Loucy (cell line): ENCODE results near the gene STIM1.
"Not testable (repeated sequence)": the region's sequence is repeated elsewhere in the genome, so short reads cannot be mapped to it uniquely, and the experiment has no call there.

Experiments used
- EZH2phosphoT487 ChIP-seq: fragments of 200-600 bp; IDR thresholded peaks from 2 replicates; pipeline ENCODE4 v1.6.1; 2018; ENCODE audit warnings: antibody characterized with exemption, mild to moderate bottlenecking, moderate library complexity, borderline replicate concordance
- TF ChIP-seq, protein P1 (sequence below): fragments of 200-600 bp; sonication (generic); conservative IDR thresholded peaks from 2 replicates; pipeline ENCODE4 v1.5.1; 2014; ENCODE audit warnings: mild to moderate bottlenecking, antibody characterized with exemption, low read length

- TF ChIP-seq, protein P1, sequence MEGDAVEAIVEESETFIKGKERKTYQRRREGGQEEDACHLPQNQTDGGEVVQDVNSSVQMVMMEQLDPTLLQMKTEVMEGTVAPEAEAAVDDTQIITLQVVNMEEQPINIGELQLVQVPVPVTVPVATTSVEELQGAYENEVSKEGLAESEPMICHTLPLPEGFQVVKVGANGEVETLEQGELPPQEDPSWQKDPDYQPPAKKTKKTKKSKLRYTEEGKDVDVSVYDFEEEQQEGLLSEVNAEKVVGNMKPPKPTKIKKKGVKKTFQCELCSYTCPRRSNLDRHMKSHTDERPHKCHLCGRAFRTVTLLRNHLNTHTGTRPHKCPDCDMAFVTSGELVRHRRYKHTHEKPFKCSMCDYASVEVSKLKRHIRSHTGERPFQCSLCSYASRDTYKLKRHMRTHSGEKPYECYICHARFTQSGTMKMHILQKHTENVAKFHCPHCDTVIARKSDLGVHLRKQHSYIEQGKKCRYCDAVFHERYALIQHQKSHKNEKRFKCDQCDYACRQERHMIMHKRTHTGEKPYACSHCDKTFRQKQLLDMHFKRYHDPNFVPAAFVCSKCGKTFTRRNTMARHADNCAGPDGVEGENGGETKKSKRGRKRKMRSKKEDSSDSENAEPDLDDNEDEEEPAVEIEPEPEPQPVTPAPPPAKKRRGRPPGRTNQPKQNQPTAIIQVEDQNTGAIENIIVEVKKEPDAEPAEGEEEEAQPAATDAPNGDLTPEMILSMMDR: not testable (repeated sequence)
- TF ChIP-seq EZH2phosphoT487: not testable (repeated sequence)
Measured at GRCh38 chr11:4053200-4053599, 197.7 kb downstream of the STIM1 start.
